PFSK-1 (cell line): ENCODE data around the gene CYP26B1.

ENCODE experiments used
- FOXP2 ChIP-seq: optimal IDR thresholded peaks from 2 replicates; pipeline ENCODE3; 2011; ENCODE audit warnings: borderline replicate concordance, control low read depth, inconsistent platforms; ENCODE audit not compliant: insufficient read depth; ENCODE audit errors: extremely low read length, extremely low read depth
- POLR2AphosphoS5 ChIP-seq: IDR thresholded peaks from 2 replicates; pipeline ENCODE4 v1.6.1; 2012; ENCODE audit warnings: low read depth, mild to moderate bottlenecking, control low read depth, low read length, moderate library complexity
- SIN3A ChIP-seq: IDR thresholded peaks from 2 replicates; pipeline ENCODE4 v1.6.1; 2012; ENCODE audit warnings: mild to moderate bottlenecking, low read length, moderate library complexity, borderline replicate concordance; ENCODE audit not compliant: insufficient read depth
- TAF1 ChIP-seq: IDR thresholded peaks from 2 replicates; pipeline ENCODE4 v1.6.1; 2012; ENCODE audit warnings: low read length, control low read depth, borderline replicate concordance; ENCODE audit not compliant: insufficient read depth
- TF ChIP-seq, protein P1 (sequence below), 2 experiments: IDR thresholded peaks; 2 replicates each; pipeline versions ENCODE4 v1.6.1 to v1.8.0; 2011 to 2012; ENCODE audit warnings: low read depth in 2 of 2, low read length in 2 of 2, control low read depth in 1 of 2, inconsistent platforms in 1 of 2, mild to moderate bottlenecking in 1 of 2, moderate library complexity in 1 of 2; ENCODE audit not compliant: insufficient read depth in 1 of 2

Gene CYP26B1

DNA sequence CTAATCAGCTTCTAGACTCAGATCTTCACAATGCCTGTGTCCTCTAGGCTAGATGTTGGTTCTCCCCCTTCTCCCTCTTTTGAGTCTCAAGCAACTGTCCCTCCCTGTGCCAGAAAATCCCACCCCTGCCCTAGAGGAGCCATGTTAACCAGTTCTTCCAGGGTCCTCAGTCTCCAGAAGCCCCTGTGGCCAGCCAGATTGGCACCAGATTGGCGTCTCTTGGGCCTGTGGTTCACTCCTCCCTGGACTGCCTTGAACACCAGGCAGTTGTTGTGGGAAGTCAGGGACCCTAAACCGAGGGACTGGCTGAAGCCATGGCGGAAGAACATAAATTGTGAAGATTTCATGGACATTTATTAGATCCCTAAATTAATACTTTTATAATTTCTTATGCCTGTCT, 36.6 kb downstream of the CYP26B1 start:
- no peak for TF ChIP-seq POLR2AphosphoS5
- TF ChIP-seq TAF1: no peak
- no peak for TF ChIP-seq FOXP2
- TF ChIP-seq, protein P1, sequence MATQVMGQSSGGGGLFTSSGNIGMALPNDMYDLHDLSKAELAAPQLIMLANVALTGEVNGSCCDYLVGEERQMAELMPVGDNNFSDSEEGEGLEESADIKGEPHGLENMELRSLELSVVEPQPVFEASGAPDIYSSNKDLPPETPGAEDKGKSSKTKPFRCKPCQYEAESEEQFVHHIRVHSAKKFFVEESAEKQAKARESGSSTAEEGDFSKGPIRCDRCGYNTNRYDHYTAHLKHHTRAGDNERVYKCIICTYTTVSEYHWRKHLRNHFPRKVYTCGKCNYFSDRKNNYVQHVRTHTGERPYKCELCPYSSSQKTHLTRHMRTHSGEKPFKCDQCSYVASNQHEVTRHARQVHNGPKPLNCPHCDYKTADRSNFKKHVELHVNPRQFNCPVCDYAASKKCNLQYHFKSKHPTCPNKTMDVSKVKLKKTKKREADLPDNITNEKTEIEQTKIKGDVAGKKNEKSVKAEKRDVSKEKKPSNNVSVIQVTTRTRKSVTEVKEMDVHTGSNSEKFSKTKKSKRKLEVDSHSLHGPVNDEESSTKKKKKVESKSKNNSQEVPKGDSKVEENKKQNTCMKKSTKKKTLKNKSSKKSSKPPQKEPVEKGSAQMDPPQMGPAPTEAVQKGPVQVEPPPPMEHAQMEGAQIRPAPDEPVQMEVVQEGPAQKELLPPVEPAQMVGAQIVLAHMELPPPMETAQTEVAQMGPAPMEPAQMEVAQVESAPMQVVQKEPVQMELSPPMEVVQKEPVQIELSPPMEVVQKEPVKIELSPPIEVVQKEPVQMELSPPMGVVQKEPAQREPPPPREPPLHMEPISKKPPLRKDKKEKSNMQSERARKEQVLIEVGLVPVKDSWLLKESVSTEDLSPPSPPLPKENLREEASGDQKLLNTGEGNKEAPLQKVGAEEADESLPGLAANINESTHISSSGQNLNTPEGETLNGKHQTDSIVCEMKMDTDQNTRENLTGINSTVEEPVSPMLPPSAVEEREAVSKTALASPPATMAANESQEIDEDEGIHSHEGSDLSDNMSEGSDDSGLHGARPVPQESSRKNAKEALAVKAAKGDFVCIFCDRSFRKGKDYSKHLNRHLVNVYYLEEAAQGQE (IDR thresholded peaks at IDR 0.05; ENCODE audit: insufficient read depth in 1 of 2, low read depth in 2 of 2, low read length in 2 of 2): no peak
- no peak for TF ChIP-seq SIN3A

DNA sequence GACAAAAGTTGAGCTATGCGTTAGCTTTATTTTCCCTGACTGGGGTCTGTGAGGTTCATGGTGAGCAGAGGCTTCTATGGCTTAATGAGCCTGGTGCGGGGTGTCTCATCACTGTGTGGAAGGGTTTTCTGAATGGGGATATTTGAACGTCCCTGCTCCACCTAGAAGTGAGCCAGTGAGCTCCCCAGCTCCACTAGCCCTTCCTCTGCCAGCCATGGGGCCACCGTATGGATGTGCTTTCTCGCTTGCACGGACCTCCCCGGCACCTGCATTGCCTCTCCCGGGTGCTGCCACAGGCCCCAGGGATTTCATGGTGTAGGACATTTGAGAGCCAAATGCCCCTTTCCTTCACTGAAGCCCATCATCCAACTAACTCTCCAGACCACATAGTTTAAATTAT, 37.8 kb downstream of the CYP26B1 start:
- TF ChIP-seq SIN3A (no peak), TAF1 (no peak), FOXP2 (no peak), POLR2AphosphoS5 (no peak)
- TF ChIP-seq, protein P1 (IDR thresholded peaks at IDR 0.05; ENCODE audit: insufficient read depth in 1 of 2, low read depth in 2 of 2, low read length in 2 of 2): no peak

DNA sequence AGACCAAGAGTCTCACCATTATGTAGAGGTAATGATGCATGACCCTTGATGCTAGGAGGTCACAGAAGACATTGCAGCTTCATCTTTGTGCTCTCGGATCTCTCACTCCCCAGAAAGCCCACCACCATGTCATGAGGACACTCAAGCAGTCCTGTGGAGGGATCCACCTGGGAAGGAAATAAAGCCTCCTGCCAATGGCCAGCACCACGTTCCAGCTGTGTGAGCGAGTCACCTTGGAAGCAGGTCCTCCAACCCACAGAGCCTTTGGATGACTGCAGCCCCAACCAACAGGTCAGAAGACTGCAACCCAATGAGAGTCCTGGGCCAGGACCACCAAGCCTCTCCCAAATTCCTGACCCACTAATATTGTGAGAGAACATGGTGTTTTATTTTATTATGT, 38.4 kb downstream of the CYP26B1 start:
- no peak for TF ChIP-seq POLR2AphosphoS5
- TF ChIP-seq TAF1: no peak
- TF ChIP-seq SIN3A: no peak

DNA sequence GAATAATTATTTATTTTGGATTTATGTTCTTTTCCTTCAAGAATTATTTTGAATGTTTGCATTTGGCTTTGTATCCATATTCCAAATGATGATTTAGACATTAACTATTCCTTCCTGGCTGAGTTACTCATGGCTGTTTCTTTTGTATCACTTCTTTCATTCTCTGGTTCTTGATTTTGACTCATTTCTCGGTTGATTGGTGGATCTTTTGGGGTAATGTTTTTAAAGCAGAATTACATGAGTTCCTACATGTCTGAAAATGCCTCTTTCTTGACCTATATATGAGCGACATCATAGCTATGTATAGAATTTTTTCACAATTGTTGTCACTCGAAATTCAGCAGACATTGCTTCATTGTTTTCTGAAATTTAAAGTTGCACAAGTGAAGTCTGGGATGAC, 39.5 kb downstream of the CYP26B1 start:
- TF ChIP-seq FOXP2 (no peak), POLR2AphosphoS5 (no peak), TAF1 (no peak), SIN3A (no peak)
- TF ChIP-seq, protein P1 (IDR thresholded peaks at IDR 0.05; ENCODE audit: insufficient read depth in 1 of 2, low read depth in 2 of 2, low read length in 2 of 2): no peak

DNA sequence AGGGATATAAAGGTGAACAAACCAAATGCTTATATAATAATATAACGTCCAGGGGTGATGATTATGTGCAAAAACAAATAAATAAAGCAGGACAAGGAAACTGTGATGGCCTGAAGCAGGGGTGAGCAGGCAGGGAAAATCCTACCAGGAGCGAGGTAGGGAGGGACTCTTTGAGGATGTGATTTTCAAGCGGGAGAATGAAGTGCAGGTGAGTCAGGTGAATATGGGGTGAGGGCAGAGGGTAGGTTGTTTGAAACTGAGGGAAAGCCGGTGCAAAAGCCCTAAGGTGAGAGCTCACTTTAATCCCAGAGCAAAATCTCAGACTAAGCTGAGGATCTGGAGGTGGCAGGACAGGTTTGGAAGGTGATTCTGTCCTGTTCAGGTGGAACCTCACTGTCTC, 40.7 kb downstream of the CYP26B1 start:
- TF ChIP-seq POLR2AphosphoS5: no peak
- TF ChIP-seq TAF1: no peak
- TF ChIP-seq, protein P1 (IDR thresholded peaks at IDR 0.05; ENCODE audit: insufficient read depth in 1 of 2, low read depth in 2 of 2, low read length in 2 of 2): no peak
- no peak for TF ChIP-seq SIN3A
- TF ChIP-seq FOXP2: no peak
